HEK293 (cell line): Measurements from ENCODE around the gene ZCCHC24.

ENCODE experiments used
- CTCF ChIA-PET: fragments of 350-600 bp; formaldehyde crosslinking; extraction: SDS; loops from one replicate; lab custom pipeline; 2021; ENCODE audit warnings: antibody characterized with exemption; lab: Yijun Ruan, JAX
- POLR2A ChIA-PET: fragments of 300-600 bp; formaldehyde crosslinking; extraction: SDS; loops from one replicate; lab custom pipeline; 2020; ENCODE audit warnings: antibody characterized with exemption, inconsistent platforms; lab: Yijun Ruan, JAX
- H3K27ac ChIP-seq: fragments of 200-500 bp; sonication (Bioruptor generic); 2 replicates; pipeline ENCODE4 v1.5.1; 2014; ENCODE audit warnings: low read depth, low read length, control low read depth, inconsistent platforms; ENCODE audit errors: extremely low read depth
- H3K36me3 ChIP-seq, 2 experiments: fragments of 200-500 bp in 1 of 2; sonication (Bioruptor generic) in 1 of 2; 1 replicate in 1 of 2; 2 replicates in 1 of 2; pipeline ENCODE4 v1.5.1; 2014 to 2017; ENCODE audit warnings: inconsistent platforms in 2 of 2, low read length in 2 of 2; ENCODE audit not compliant: control insufficient read depth in 2 of 2, insufficient read depth in 1 of 2
- H3K4me1 ChIP-seq: fragments of 200-500 bp; sonication (Bioruptor generic); 2 replicates; pipeline ENCODE4 v1.5.1; 2014; ENCODE audit warnings: mild to moderate bottlenecking, low read length, inconsistent platforms; ENCODE audit not compliant: control insufficient read depth, insufficient read depth
- H3K4me3 ChIP-seq: 2 replicates; pipeline ENCODE4 v1.5.1; 2011; ENCODE audit warnings: low read depth, mild to moderate bottlenecking, control low read depth, low read length, moderate library complexity
- H3K9me3 ChIP-seq: fragments of 200-500 bp; sonication (Bioruptor generic); 2 replicates; pipeline ENCODE4 v1.5.1; 2014; ENCODE audit warnings: low read depth, low read length, inconsistent platforms; ENCODE audit not compliant: control insufficient read depth, insufficient read depth
- FEZF1 ChIP-seq: fragments of 450-650 bp; formaldehyde crosslinking; IDR thresholded peaks from 2 replicates; pipeline ENCODE4 v1.5.1; 2016; ENCODE audit warnings: missing biosample characterization, missing genetic modification characterization
- PRDM4 ChIP-seq: fragments of 450-650 bp; formaldehyde crosslinking; IDR thresholded peaks from 2 replicates; pipeline ENCODE4 v1.5.1; 2017; ENCODE audit warnings: missing biosample characterization, missing genetic modification characterization
- TRIM28 ChIP-seq: IDR thresholded peaks from 2 replicates; pipeline ENCODE4 v1.6.1; 2011; ENCODE audit warnings: low read length, control low read depth, borderline replicate concordance
- WT1 ChIP-seq: fragments of 450-650 bp; formaldehyde crosslinking; IDR thresholded peaks from 2 replicates; pipeline ENCODE4 v1.5.1; 2016; ENCODE audit warnings: missing biosample characterization, missing genetic modification characterization
- ZNF19 ChIP-seq: fragments of 450-650 bp; formaldehyde crosslinking; IDR thresholded peaks from 2 replicates; pipeline ENCODE4; 2016; ENCODE audit warnings: missing biosample characterization, missing genetic modification characterization, low read depth
- ZNF202 ChIP-seq: fragments of 450-650 bp; formaldehyde crosslinking; IDR thresholded peaks from 2 replicates; pipeline ENCODE4 v1.5.1; 2016; ENCODE audit warnings: missing biosample characterization, missing genetic modification characterization, borderline replicate concordance
- ZNF513 ChIP-seq: fragments of 450-650 bp; IDR thresholded peaks from 2 replicates; pipeline ENCODE4 v1.5.1; 2018; ENCODE audit warnings: missing biosample characterization, missing genetic modification characterization
- ZNF548 ChIP-seq: fragments of 450-650 bp; formaldehyde crosslinking; IDR thresholded peaks from 2 replicates; pipeline ENCODE4 v1.5.1; 2016; ENCODE audit warnings: missing biosample characterization, missing genetic modification characterization
- ZNF670 ChIP-seq: fragments of 450-650 bp; formaldehyde crosslinking; IDR thresholded peaks from 2 replicates; pipeline ENCODE4 v1.5.1; 2016; ENCODE audit warnings: missing biosample characterization, missing genetic modification characterization, low read depth
- ZNF692 ChIP-seq: fragments of 450-650 bp; formaldehyde crosslinking; IDR thresholded peaks from 2 replicates; pipeline ENCODE4 v1.5.1; 2016; ENCODE audit warnings: missing biosample characterization, missing genetic modification characterization
- ZNF777 ChIP-seq: fragments of 450-650 bp; formaldehyde crosslinking; IDR thresholded peaks from 2 replicates; pipeline ENCODE4 v1.5.1; 2017; ENCODE audit warnings: missing biosample characterization, missing genetic modification characterization, borderline replicate concordance
- TF ChIP-seq, protein P1 (sequence below): fragments of 450-650 bp; formaldehyde crosslinking; IDR thresholded peaks from 2 replicates; pipeline ENCODE4 v1.5.1; 2017; ENCODE audit warnings: missing biosample characterization, missing genetic modification characterization
- TF ChIP-seq, protein P2 (sequence below): fragments of 450-650 bp; IDR thresholded peaks from 2 replicates; pipeline ENCODE4 v1.5.1; 2018; ENCODE audit warnings: missing biosample characterization, mild to moderate bottlenecking, missing genetic modification characterization

Gene ZCCHC24

DNA sequence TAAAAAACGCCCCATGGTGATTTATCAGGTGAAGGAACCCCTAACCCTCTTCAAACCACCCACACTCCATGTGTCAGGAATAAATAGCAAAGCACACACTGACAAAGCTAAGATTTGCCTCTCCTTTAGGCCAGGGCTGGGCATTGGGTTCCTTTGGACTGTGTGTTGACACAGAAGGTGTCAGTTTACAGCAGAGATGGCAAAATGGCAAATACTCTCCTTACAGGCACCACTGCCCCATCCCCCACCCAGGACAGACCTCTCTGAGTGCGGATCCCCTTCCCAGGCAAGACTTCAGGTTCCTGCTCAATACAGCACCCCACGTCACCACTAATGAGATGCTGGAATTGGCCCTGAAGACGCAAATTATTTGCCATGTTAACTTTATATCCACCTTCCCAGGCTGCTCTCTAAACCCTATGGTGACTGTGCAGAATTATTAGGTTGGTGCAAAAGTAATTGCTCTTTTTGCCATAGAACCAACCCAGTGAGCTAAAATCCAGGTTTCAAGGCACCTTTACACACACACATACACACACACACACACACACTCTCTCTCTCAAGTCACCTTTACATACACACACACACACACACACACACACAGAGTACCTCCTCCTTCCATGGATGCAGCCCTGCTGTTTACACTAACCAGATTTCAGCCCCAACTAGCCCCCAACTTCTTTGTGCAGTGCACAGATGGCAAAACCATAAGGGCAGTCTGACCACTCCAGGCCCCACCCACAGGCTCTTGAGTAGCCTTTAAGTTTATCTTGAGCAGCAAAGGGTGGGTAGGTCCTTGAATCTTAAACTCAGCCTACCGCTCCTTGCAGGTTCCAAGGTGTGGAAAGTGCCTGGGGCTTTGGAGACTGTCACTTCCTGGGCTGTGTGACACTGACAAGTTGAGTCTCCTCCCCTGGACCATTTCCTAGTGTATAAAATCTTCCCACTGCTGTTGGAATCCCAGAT is 4.0 kb upstream of the ZCCHC24 start (continued):
- TF ChIP-seq ZNF513 (no peak), PRDM4 (tag by site-specific recombination) (no peak), ZNF670 (tag by site-specific recombination) (no peak), ZNF777 (tag by site-specific recombination) (no peak), WT1 (tag by site-specific recombination) (no peak), ZNF19 (no peak), ZNF202 (tag by site-specific recombination) (no peak), FEZF1 (tag by site-specific recombination) (peak; percentile 69), TRIM28 (peak; percentile 49; the same call in 1 of the 2 replicates)
- TF ChIP-seq, protein P1, sequence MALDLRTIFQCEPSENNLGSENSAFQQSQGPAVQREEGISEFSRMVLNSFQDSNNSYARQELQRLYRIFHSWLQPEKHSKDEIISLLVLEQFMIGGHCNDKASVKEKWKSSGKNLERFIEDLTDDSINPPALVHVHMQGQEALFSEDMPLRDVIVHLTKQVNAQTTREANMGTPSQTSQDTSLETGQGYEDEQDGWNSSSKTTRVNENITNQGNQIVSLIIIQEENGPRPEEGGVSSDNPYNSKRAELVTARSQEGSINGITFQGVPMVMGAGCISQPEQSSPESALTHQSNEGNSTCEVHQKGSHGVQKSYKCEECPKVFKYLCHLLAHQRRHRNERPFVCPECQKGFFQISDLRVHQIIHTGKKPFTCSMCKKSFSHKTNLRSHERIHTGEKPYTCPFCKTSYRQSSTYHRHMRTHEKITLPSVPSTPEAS (tag by site-specific recombination): peak; percentile 80

DNA sequence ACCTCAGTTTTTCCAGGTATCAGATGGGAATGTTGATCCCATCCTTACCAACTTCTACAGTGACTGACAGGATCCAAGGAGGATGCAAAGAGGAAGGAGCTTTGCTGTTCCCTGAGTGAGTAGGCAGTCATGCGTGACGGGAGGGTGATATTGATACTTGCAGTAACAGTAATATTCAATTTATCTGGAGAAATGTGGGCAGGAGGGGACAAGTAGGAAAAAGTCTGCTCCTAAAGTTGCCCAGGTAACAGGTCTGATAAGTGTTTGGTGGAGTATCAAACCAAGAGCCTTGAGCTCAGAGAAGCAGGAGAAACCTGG is 3.3 kb upstream of the ZCCHC24 start:
- TF ChIP-seq, protein P2, sequence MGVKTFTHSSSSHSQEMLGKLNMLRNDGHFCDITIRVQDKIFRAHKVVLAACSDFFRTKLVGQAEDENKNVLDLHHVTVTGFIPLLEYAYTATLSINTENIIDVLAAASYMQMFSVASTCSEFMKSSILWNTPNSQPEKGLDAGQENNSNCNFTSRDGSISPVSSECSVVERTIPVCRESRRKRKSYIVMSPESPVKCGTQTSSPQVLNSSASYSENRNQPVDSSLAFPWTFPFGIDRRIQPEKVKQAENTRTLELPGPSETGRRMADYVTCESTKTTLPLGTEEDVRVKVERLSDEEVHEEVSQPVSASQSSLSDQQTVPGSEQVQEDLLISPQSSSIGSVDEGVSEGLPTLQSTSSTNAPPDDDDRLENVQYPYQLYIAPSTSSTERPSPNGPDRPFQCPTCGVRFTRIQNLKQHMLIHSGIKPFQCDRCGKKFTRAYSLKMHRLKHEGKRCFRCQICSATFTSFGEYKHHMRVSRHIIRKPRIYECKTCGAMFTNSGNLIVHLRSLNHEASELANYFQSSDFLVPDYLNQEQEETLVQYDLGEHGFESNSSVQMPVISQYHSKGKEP (tag by site-specific recombination): peak; percentile 88
- no peak for TF ChIP-seq ZNF692 (tag by site-specific recombination)
- no peak for TF ChIP-seq ZNF548 (tag by site-specific recombination)
- ChIA-PET CTCF (no interaction called here), POLR2A (interaction anchor here (1.0 kb wide), 1 partner anchor 19 kb away, joined by 3 read pairs; no protein-coding TSS in a partner anchor)
- no peaks in the 10 kb centered on the region for H3K36me3 ChIP-seq
- peaks cover 15% of the 10 kb centered on the region for H3K4me1 ChIP-seq
- no peaks in the 10 kb centered on the region for H3K9me3 ChIP-seq
- no peak overlapping the region for H3K4me3 ChIP-seq
- H3K27ac ChIP-seq: no peak overlapping the region
